Esophagus squamous epithelium (tissue), 5 donors: ENCODE data around the gene SUSD3. TPM values are rescaled to one million over a fixed set of nuclear protein-coding genes. Genes with fewer than 3 reads are reported as not detected.

Source experiments
- DNase-seq: peaks from one replicate; lab custom pipeline; 2025; lab: John Stamatoyannopoulos, UW
- H3K27ac ChIP-seq, 4 donors: fragments of 200-600 bp; sonication (generic); one replicate each; pipeline ENCODE4 v1.5.1; 2016 to 2019; ENCODE audit warnings: mild to moderate bottlenecking in 1 of 4
- H3K27me3 ChIP-seq, 4 donors: fragments of 200-600 bp; sonication (generic); 1 replicate in 3 of 4; 2 replicates in 1 of 4; pipeline versions ENCODE4 v1.5.1 to v1.6.0; 2017 to 2021; ENCODE audit warnings: antibody characterized with exemption in 1 of 4
- H3K36me3 ChIP-seq, 3 donors: fragments of 200-600 bp; sonication (generic); one replicate each; pipeline ENCODE4 v1.5.1; 2016 to 2019
- H3K4me1 ChIP-seq, 3 donors: fragments of 200-600 bp; sonication (generic); one replicate each; pipeline ENCODE4 v1.5.1; 2017 to 2019
- H3K4me3 ChIP-seq, 4 donors: fragments of 200-600 bp; sonication (generic); 1 replicate in 3 of 4; 2 replicates in 1 of 4; pipeline ENCODE4 v1.5.1; 2016 to 2019; ENCODE audit warnings: mild to moderate bottlenecking in 2 of 4, moderate library complexity in 1 of 4
- H3K9me3 ChIP-seq, 3 donors: fragments of 200-600 bp; sonication (generic); one replicate each; pipeline ENCODE4 v1.5.1; 2016 to 2019
- POLR2A ChIP-seq, 4 donors: fragments of 450-650 bp; IDR thresholded peaks; one replicate each; pipeline ENCODE4 v1.6.1; 2017; ENCODE audit warnings: antibody characterized with exemption in 4 of 4, mild to moderate bottlenecking in 4 of 4, moderate library complexity in 3 of 4
- WGBS, 2 donors: methylation state at CpG; one replicate each; pipeline ENCODE4 v1.1.5; 2018; 5-methylcytosine and 5-hydroxymethylcytosine counted together
- intact Hi-C: fragments of 100-400 bp; cut with DNase I; formaldehyde crosslinking; loops from one replicate; pipeline ENCODE4 v1.15.0; 2022
- total RNA-seq, 4 donors: library from RNA; depleted of rRNA; stranded (reverse); fragments of >200 nt; gene quantifications; one replicate each; pipeline ENCODE4 v1.1.0, GENCODE V29; 2016
- TF ChIP-seq, protein P1 (sequence below), 6 experiments: fragments of 450-650 bp in 4 of 6; fragments of 200-600 bp in 2 of 6; sonication (generic) in 2 of 6; IDR thresholded peaks; one replicate each; pipeline ENCODE4 v1.5.1; 2016 to 2019; ENCODE audit warnings: antibody characterized with exemption in 6 of 6, mild to moderate bottlenecking in 4 of 6, moderate library complexity in 4 of 6
- donor health status: DM: yes; HTN: yes; CAD: no.

Gene SUSD3
- total RNA-seq, 4 donors from 2014 or later = 0.22 to 5.8 (median 2.7) TPM

DNA sequence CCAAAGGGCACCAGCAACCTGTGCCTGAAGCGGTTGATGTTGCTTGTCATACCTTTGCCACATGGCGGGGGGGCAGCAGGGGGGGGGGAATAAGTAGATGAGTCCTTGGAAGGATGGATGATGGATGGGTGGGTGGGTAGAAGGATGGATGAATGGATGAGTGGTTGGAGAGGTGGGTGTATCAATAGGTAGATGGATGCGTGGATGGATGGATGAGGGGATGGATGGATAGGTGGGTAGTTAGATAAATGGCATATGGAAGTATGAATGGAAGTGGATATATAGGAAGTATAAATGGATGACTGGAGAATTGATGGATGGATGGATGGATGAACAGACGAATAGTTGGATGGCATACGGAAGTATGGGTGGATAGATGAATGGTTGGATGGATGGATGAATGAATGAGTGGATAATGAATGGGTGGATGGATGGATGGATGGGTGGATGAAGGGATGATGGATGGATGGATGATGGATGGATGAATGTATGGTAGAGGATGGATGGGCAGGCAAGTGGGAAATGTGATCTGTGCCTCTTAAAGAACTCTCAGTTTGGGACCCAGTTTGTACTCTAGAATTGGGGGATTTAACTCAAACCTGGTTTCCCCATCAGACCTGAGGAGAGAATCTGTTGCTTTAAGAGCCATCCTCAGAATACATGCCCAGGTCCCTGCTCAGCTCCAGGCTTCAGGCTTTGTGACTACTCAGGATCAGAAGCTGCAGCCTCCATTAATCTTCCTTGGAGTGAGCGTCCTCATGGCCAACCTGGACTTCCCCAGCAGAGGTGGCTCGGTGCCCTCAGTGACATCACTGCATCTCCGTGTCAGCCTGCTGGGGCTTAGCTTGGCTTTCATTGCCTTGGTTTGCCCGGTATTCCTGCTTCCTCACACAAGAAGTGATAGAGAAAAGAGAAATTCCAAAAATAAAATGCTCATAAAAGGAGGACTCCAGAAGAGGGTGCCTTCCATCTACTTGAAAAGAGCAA lies 27.6 kb upstream of the SUSD3 start:
- intact Hi-C loops = no loop called here
- TF ChIP-seq, protein P1, sequence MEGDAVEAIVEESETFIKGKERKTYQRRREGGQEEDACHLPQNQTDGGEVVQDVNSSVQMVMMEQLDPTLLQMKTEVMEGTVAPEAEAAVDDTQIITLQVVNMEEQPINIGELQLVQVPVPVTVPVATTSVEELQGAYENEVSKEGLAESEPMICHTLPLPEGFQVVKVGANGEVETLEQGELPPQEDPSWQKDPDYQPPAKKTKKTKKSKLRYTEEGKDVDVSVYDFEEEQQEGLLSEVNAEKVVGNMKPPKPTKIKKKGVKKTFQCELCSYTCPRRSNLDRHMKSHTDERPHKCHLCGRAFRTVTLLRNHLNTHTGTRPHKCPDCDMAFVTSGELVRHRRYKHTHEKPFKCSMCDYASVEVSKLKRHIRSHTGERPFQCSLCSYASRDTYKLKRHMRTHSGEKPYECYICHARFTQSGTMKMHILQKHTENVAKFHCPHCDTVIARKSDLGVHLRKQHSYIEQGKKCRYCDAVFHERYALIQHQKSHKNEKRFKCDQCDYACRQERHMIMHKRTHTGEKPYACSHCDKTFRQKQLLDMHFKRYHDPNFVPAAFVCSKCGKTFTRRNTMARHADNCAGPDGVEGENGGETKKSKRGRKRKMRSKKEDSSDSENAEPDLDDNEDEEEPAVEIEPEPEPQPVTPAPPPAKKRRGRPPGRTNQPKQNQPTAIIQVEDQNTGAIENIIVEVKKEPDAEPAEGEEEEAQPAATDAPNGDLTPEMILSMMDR (IDR thresholded peaks at IDR 0.05) = no peak
- no peak for TF ChIP-seq POLR2A (IDR thresholded peaks at IDR 0.05)
- WGBS, 2 donors = 67 to 69% methylated on average over 8 to 9 of the region's 9 CpGs
- no peaks in the 10 kb centered on the region for H3K36me3 ChIP-seq
- DNase-seq = no peak
- no peak overlapping the region for H3K27ac ChIP-seq
- H3K4me3 ChIP-seq = no peak overlapping the region
- peaks cover 0 to 3% (median 0%) of the 10 kb centered on the region in 4 donors for H3K27me3 ChIP-seq
- H3K9me3 ChIP-seq = no peaks in the 10 kb centered on the region
- H3K4me1 ChIP-seq = peaks cover 0 to 7% (median 7%) of the 10 kb centered on the region in 3 donors

GRCh38 chr9:93031629-93032430 lies 26.7 kb upstream of the SUSD3 start:
- Histone ChIP-seq H3K27me3 (peaks cover 0 to 3% (median 0%) of the 10 kb centered on the region in 4 donors), H3K9me3 (no peaks in the 10 kb centered on the region), H3K36me3 (no peaks in the 10 kb centered on the region), H3K27ac (no peak overlapping the region), H3K4me3 (no peak overlapping the region), H3K4me1 (peaks cover 0 to 7% (median 7%) of the 10 kb centered on the region in 3 donors)
- intact Hi-C loops = no loop called here
- DNase-seq = no peak
- no peak for TF ChIP-seq POLR2A (IDR thresholded peaks at IDR 0.05)
- TF ChIP-seq, protein P1 (IDR thresholded peaks at IDR 0.05) = no peak
- WGBS, 2 donors = 34 to 45% methylated on average over 10 of the region's 10 CpGs

DNA sequence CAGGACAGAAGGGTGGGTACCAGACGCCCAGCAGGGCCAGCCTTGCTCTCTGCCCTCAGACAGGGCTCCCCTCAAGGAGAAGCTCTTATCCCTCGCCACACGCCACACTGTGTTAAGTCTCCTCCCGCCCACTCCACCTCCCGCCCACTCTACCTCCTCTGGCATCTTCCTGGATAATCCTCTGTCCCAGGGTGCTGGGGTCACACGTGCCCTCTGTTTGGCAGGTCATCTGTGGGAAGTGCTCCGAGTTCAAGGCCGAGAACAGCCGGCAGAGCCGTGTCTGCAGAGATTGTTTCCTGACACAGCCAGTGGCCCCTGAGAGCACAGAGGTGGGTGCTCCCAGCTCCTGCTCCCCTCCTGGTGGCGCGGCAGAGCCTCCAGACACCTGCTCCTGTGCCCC lies 26.0 kb upstream of the SUSD3 start:
- no peak for TF ChIP-seq POLR2A (IDR thresholded peaks at IDR 0.05)
- TF ChIP-seq, protein P1 (IDR thresholded peaks at IDR 0.05) = no peak
- Histone ChIP-seq H3K4me1 (peaks cover 0 to 7% (median 7%) of the 10 kb centered on the region in 3 donors), H3K27ac (no peak overlapping the region), H3K27me3 (peaks cover 0 to 3% (median 0%) of the 10 kb centered on the region in 4 donors), H3K9me3 (no peaks in the 10 kb centered on the region), H3K4me3 (no peak overlapping the region), H3K36me3 (no peaks in the 10 kb centered on the region)
- WGBS, 2 donors = 73% methylated on average over 8 of the region's 12 CpGs; no CpG with 5 or more reads in 1 of the 2 donors
- no peak for DNase-seq
- intact Hi-C loops = no loop called here

DNA sequence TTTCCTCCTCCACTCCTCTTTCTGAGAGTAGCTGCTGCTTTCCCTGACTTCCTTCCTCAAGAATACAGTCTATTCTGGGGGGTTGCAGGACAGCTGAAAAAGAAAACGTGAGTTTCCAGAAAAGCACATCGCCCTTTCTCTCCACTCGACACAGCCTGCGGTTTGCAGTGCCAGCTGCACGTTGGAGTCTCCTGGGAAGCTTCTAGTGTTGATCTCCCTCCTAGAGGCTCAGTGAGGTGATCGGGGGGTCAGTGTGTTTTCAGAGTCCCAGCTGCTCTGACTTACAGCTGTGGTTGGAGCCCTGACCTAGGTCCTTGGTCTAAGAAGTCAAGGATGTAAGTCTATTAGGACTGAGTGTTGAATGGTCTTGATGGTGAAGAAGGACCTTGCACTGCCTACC lies 25.0 kb upstream of the SUSD3 start:
- intact Hi-C loops = no loop called here
- TF ChIP-seq, protein P1 (IDR thresholded peaks at IDR 0.05) = no peak
- no peak for TF ChIP-seq POLR2A (IDR thresholded peaks at IDR 0.05)
- no peak overlapping the region for H3K27ac ChIP-seq
- DNase-seq = no peak
- no peaks in the 10 kb centered on the region for H3K36me3 ChIP-seq
- peaks cover 0 to 3% (median 0%) of the 10 kb centered on the region in 4 donors for H3K27me3 ChIP-seq
- H3K9me3 ChIP-seq = no peaks in the 10 kb centered on the region
- H3K4me3 ChIP-seq = no peak overlapping the region
- WGBS, 2 donors = 58 to 72% methylated on average over 5 to 6 of the region's 6 CpGs
- peaks cover 0 to 7% (median 7%) of the 10 kb centered on the region in 3 donors for H3K4me1 ChIP-seq
